Muscle of leg (tissue), 11 donors: ENCODE data around the gene FXYD1. TPM values are rescaled to one million over a fixed set of nuclear protein-coding genes. Genes with fewer than 3 reads are reported as not detected.
"Not testable (repeated sequence)": the region's sequence is repeated elsewhere in the genome, so short reads cannot be mapped to it uniquely, and the experiment has no call there.

Source experiments
- DNase-seq: peaks from one replicate; pipeline ENCODE4 v3.0.0; 2013
- H3K27ac ChIP-seq: one replicate; pipeline ENCODE4 v1.5.1; 2013; ENCODE audit warnings: mild to moderate bottlenecking, low read length, control low read depth
- H3K27me3 ChIP-seq: one replicate; pipeline ENCODE4 v1.6.1; 2013; ENCODE audit warnings: low read length; ENCODE audit not compliant: control insufficient read depth, insufficient read depth
- H3K36me3 ChIP-seq: one replicate; pipeline ENCODE4 v1.6.1; 2013; ENCODE audit warnings: low read length; ENCODE audit not compliant: control insufficient read depth, insufficient read depth
- H3K4me1 ChIP-seq: one replicate; pipeline ENCODE4 v1.6.1; 2013; ENCODE audit warnings: low read length; ENCODE audit not compliant: control insufficient read depth, insufficient read depth
- H3K4me3 ChIP-seq: one replicate; pipeline ENCODE4 v1.5.1; 2013; ENCODE audit warnings: low read length, control low read depth
- H3K9me3 ChIP-seq: replicated peaks from 2 replicates; pipeline ENCODE4 v1.6.1; 2013; ENCODE audit warnings: low read depth, low read length; ENCODE audit not compliant: control insufficient read depth
- whole genome bisulfite sequencing: methylation state at CpG from one replicate; pipeline ENCODE4 v1.1.5; 2013; ENCODE audit warnings: missing lambda C conversion rate; ENCODE audit not compliant: insufficient coverage; 5-methylcytosine and 5-hydroxymethylcytosine counted together
- polyA plus RNA-seq, 8 donors: library from polyadenylated mRNA; unstranded; fragments of 120-200 nt; gene quantifications; one replicate each; pipeline versions ENCODE4 v1.2.1 to v1.2.3, GENCODE V29; 2013; ENCODE audit warnings: inconsistent platforms in 1 of 8, low replicate concordance in 1 of 8; ENCODE audit not compliant: insufficient read length in 8 of 8, insufficient read depth in 1 of 8
- total RNA-seq: library from RNA; stranded (reverse); fragments of 120-200 nt; gene quantifications from one replicate; pipeline ENCODE4 v1.2.4, GENCODE V29; 2013

The FXYD1 gene
- total and polyA plus RNA-seq, 9 donors, result 144 to 301 (median 195) TPM

DNA sequence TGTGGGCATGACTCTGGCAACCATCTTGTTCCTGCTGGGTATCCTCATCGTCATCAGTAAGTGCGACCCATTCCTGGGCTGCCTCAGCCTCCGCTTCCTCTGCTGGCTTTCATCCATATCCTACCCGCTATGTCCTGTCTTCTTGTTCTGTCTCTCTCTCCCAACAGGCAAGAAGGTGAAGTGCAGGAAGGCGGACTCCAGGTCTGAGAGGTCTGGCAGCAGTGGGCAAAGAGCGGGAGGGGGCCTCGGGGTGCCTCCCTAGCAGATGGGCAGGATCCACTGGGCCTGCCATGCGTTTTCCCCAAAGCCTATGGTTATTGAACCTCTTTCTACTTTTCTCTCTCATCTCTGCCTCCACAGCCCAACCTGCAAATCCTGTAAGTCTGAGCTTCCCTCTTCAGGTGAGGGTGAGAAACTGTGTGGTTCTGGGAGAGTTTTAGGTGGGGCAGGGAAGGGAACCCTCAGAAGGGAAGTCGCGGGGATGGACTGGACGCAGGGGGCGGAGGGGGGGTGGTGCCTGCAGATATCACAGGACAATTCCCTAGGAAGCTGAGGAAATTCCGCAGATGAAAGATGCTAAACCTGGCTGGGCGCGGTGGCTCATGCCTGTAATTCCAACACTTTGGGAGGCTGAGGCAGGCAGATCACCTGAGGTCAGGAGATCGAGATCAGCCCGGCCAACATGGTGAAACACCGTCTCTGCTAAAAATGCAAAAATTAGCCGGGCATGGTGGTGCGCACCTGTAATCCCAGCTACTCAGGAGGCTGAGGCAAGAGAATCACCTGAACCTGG lies 12.8 kb downstream of the FXYD1 start:
- WGBS, result 82% methylated on average over 16 of the region's 20 CpGs
- no peak overlapping the region for H3K4me3 ChIP-seq
- H3K4me1 ChIP-seq, result peaks cover 22% of the 10 kb centered on the region
- H3K9me3 ChIP-seq, result no peaks in the 10 kb centered on the region
- no peak overlapping the region for H3K27ac ChIP-seq
- H3K27me3 ChIP-seq, result peaks cover 52% of the 10 kb centered on the region
- no peak for DNase-seq
- H3K36me3 ChIP-seq, result no peaks in the 10 kb centered on the region

DNA sequence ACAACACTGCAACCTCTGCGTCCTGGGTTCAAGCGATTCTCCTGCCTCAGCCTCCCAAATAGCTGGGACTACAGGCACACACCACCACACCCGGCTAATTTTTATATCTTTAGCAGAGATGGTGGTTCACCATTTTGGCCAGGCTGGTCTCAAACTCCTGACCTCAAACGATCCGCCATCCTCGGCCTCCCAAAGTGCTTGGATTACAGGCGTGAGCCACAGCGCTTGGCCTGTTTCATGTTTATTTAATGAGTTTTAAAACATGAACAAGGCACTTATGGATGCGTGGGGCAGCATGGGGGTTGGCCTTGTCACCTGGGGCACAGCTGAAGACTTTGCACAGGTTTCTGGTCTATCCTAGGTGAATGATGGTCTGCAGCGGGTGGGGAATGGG lies 14.5 kb downstream of the FXYD1 start:
- H3K27ac ChIP-seq, DNase-seq, H3K4me3 ChIP-seq, H3K36me3 ChIP-seq, H3K9me3 ChIP-seq: not testable (repeated sequence)
- peaks cover 63% of the 10 kb centered on the region for H3K27me3 ChIP-seq
- H3K4me1 ChIP-seq, result peaks cover 22% of the 10 kb centered on the region
- WGBS, result 59% methylated on average over 7 of the region's 10 CpGs

DNA sequence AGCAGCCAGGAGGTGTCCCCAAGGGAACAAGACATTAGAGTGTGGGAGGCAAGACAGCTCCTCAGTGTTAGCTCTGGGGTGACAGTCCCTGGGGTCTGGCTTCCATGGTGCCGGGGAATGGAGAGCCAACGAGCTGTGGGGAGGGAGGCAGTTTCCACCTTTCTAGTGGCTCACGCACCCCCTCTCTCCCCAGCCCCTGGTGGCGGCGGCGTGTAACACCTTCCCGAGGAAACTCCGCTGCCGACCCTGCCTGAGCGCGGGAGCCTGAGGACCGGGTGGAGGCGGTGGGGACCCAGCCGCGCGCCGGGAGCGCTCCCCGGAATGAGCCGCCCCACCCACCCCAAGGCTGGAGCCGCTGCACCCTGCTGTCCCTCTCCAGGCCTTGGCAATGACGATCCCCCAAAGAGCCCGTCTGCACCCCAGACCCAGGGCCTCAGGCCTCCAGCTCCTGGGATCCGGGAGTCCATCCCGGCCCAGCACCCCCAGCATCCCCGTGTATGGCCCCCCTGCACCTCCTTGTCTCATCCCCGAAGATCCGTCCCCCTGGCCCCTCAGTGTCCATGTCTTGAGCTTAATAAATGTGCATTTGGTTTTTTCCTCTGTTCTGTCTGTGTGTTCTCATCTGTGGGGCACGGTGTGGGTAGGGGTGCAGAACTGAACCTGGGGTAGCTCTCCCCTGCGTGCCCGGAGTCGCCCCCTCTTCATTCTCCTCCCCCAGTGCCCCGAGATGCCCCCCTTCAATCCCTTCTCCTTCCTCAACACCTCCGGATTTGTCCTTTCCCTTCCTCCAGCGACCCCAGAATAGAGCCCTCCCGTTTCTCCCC lies 15.3 kb downstream of the FXYD1 start:
- DNase-seq, result no peak
- peaks cover 65% of the 10 kb centered on the region for H3K27me3 ChIP-seq

DNA sequence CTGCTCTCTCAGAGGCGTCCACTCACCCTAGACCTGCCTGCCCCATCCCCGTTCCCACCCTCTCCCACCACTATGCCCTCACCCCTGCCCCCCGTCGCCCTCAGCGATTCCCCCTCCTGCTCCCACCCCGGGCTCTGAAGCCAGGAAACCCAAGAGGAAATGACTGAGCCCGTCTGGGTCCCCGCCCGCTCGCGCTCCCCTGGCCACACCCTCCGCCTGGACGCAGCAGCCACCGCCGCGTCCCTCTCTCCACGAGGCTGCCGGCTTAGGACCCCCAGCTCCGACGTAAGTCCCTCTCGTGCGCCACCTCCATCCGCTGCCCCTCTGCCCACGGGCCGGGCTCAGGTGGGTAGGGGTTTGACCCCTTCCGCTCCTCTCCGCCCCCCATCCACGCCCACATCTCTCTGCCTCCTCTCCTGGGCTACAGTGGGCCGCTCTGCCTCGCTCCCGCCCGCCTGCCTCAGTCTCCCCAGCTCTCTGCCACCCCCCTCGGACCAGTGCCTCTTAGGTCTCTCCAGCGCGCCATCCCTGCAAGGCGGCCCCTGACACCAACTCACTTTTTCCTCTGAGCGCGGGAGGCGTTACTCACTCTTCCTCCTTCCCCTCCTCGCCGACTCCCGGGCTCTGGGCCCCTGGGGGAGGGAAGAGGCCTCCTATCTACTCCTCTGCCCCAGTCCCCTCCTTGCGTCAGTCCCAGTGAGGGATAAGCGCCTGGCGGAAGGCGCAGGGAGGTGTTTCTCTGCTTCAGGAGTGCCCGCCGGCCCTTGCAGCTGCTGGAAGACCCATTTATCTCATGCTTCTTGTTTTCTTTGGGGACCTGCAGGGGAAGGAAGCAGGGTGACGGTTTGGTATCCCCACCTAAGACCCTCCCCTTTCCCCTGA lies 16.1 kb downstream of the FXYD1 start, which contains the start of gene FXYD5:
TSS of gene FXYD5 (plus strand) at position 211 of the 882 bp plus-strand sequence. CDS start 816 bp downstream, outside the sequence.
- Histone ChIP-seq H3K27me3 (peaks cover 65% of the 10 kb centered on the region), H3K4me1 (peaks cover 22% of the 10 kb centered on the region), H3K9me3 (no peaks in the 10 kb centered on the region), H3K36me3 (no peaks in the 10 kb centered on the region), H3K27ac (peak within 1 kb of the TSS; percentile 7), H3K4me3 (peak within 1 kb of the TSS; percentile 55)
- WGBS, result under 1% methylated on average over 31 of the region's 49 CpGs
- peak; percentile 81 for DNase-seq

More for the DNA sequence above, 15.3 kb downstream of the FXYD1 start:
- Histone ChIP-seq H3K4me1 (peaks cover 22% of the 10 kb centered on the region), H3K36me3 (no peaks in the 10 kb centered on the region), H3K9me3 (no peaks in the 10 kb centered on the region), H3K27ac (no peak overlapping the region), H3K4me3 (peak overlapping the region; percentile 55)
- under 1% methylated on average over 28 of the region's 36 CpGs for WGBS

DNA sequence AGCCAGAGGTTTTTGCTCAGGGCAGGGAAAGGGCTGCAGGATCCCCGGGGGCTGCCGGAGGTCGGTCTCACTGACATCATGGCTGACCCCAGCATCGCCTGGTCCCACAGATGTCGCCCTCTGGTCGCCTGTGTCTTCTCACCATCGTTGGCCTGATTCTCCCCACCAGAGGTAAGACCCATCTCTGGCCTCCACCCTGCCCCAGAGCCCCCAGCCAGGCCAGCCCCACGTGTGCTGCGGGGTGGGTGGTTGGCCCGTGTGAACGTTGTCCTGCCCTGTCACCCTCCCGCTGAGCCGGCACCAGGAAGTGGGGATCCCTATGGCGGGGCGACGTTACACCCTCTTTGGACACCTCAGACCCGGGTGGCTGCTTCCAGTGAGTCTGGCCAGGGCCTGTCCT lies 16.8 kb downstream of the FXYD1 start:
- no peaks in the 10 kb centered on the region for H3K9me3 ChIP-seq
- peak overlapping the region; percentile 55 for H3K4me3 ChIP-seq
- 16% methylated on average over 14 of the region's 17 CpGs for WGBS
- H3K27ac ChIP-seq, result no peak overlapping the region
- no peaks in the 10 kb centered on the region for H3K36me3 ChIP-seq
- H3K4me1 ChIP-seq, result peaks cover 22% of the 10 kb centered on the region
- no peak for DNase-seq
- H3K27me3 ChIP-seq, result peaks cover 65% of the 10 kb centered on the region

DNA sequence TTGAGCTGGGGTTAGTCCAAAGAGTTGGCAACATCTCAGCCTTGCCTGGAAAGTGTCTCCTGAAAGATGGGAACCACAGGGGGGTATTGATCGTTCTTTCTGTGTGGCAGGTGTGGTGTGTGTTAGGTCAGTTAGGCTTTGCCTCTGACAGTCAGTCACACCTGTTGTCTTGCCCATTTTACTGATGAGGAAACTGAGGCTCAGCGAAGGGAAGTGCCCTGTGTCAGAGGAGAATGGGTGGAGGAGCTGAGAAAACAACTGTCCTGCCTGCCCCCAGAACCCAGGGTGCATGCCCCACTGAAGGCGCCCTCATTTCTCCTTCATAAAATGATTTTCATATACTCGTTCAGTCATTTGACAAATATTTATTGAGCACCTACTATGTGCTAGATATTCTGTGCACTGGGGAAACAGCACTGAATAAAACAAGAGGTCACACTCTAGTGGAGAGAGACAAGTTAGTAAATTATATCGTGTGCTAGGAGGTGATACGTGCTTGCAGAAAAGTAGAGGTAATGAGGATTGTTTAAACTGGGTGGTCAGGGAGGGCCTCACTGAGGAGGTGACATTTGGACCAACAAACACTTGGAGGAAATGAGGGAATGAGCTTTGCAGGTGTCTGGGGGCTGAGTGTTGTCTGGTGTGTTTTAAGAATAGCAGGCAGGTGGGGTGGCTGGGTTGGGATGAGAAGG lies 17.5 kb downstream of the FXYD1 start:
- Histone ChIP-seq H3K27ac (no peak overlapping the region), H3K9me3 (no peaks in the 10 kb centered on the region), H3K4me3 (no peak overlapping the region), H3K4me1 (peaks cover 22% of the 10 kb centered on the region), H3K27me3 (peaks cover 59% of the 10 kb centered on the region), H3K36me3 (no peaks in the 10 kb centered on the region)
- no peak for DNase-seq
- 66% methylated on average over 3 of the region's 6 CpGs for WGBS

DNA sequence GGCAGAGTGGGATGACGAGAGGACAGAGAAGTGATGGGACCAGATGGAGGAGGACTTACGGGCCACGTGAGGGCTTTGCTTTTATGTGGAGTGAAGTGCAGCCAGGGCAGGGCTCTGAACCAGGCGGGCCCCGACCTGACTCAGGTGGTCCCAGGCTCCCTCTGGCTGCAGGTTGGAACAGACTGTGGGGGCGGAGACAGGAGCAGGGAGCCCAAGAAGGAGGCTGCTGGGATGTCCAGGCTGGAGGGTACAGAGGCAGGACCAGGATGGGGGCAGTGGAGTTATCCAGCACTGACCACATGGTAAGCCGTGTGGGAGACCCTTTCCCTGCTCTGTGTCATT lies 18.0 kb downstream of the FXYD1 start:
- no peak for DNase-seq
- H3K27ac ChIP-seq, result no peak overlapping the region
- H3K36me3 ChIP-seq, result no peaks in the 10 kb centered on the region
- no peaks in the 10 kb centered on the region for H3K9me3 ChIP-seq
- H3K4me1 ChIP-seq, result peaks cover 22% of the 10 kb centered on the region
- no peak overlapping the region for H3K4me3 ChIP-seq
- H3K27me3 ChIP-seq, result peaks cover 54% of the 10 kb centered on the region
- WGBS, result 65% methylated on average over 6 of the region's 7 CpGs

DNA sequence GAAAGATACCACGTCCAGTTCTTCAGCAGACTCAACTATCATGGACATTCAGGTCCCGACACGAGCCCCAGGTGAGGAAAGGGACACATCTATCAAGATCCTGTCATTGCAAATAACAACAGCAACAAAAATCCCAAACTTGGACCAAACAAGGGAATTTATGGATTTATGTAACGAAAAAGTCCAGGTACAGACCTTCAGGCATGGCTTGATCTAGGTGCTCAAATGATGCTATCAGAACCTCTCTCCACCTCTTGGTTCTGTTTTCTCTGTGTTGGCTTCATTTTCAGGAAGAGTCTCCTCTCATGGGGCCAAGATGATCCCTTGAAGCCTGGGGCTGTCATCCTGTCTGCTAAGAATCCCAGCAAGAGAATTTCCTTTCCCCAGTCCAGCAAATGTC lies 18.8 kb downstream of the FXYD1 start:
- H3K27ac ChIP-seq, result no peak overlapping the region
- H3K4me1 ChIP-seq, result peaks cover 22% of the 10 kb centered on the region
- peaks cover 51% of the 10 kb centered on the region for H3K27me3 ChIP-seq
- no peaks in the 10 kb centered on the region for H3K36me3 ChIP-seq
- peaks cover 3% of the 10 kb centered on the region for H3K9me3 ChIP-seq
- no peak for DNase-seq
- WGBS, result no CpG with 5 or more reads among the region's 4 CpGs
- no peak overlapping the region for H3K4me3 ChIP-seq

DNA sequence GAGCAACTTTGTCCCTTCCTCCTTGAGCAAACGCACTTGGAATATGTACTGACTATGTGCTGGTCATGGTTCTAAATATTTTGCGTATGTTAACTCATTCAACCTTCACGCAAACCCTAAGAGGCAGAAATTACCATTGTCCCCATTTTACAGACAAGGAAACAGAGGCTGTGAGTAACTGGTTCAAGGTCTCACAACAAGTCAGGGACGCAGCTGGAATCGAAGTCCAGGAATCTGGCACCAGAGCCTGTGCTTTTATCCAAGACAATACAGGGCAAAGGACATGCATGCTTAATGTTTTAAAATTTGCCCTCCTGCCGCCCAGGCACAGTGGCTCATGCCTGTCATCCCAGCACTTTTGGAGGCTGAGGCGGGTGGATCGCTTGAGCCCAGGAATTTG lies 21.0 kb downstream of the FXYD1 start:
- no peaks in the 10 kb centered on the region for H3K36me3 ChIP-seq

More for the DNA sequence above, 21.0 kb downstream of the FXYD1 start:
- Histone ChIP-seq H3K4me3 (no peak overlapping the region), H3K27ac (no peak overlapping the region), H3K27me3 (peaks cover 35% of the 10 kb centered on the region), H3K4me1 (peaks cover 13% of the 10 kb centered on the region), H3K9me3 (peaks cover 5% of the 10 kb centered on the region)
- 93% methylated on average over 2 of the region's 8 CpGs for WGBS
- DNase-seq, result no peak
